Activated naive CD4-positive, alpha-beta T cell treated with anti-CD3 and anti-CD28 coated beads, Interleukin-2, amount 50 U/mL, for 72 hours (primary cell): ENCODE data around the gene ADGB. TPM values are rescaled to one million over a fixed set of nuclear protein-coding genes. Genes with fewer than 3 reads are reported as not detected.

ENCODE experiments used
- ATAC-seq, 2 donors: fragments of 150-1000 bp; cut with Tn5 transposase; 2 replicates each; pipeline ENCODE4 v1.10.0; 2021; ENCODE audit warnings: mild to moderate bottlenecking in 2 of 2, moderate library complexity in 2 of 2
- DNase-seq, 2 donors: peaks; one replicate each; pipeline ENCODE4 v3.0.0; 2021 to 2022; ENCODE audit warnings: low spot score in 2 of 2
- H3K27ac Mint-ChIP-seq, 2 donors: one replicate each; pipeline ENCODE4 v1.8.0; 2022; ENCODE audit warnings: mild to moderate bottlenecking in 2 of 2, mixed read lengths in 2 of 2
- H3K36me3 Mint-ChIP-seq, 2 donors: one replicate each; pipeline ENCODE4 v1.8.0; 2022; ENCODE audit warnings: mixed read lengths in 2 of 2
- H3K9me3 Mint-ChIP-seq, 2 donors: one replicate each; pipeline ENCODE4 v1.8.0; 2022; ENCODE audit warnings: mixed read lengths in 2 of 2
- total RNA-seq, 2 donors: library from RNA; stranded (reverse); gene quantifications; one replicate each; pipeline ENCODE4 v1.2.3, GENCODE V29; 2022

ADGB gene
- total RNA-seq, 2 donors from 2014 or later = not detected

DNA sequence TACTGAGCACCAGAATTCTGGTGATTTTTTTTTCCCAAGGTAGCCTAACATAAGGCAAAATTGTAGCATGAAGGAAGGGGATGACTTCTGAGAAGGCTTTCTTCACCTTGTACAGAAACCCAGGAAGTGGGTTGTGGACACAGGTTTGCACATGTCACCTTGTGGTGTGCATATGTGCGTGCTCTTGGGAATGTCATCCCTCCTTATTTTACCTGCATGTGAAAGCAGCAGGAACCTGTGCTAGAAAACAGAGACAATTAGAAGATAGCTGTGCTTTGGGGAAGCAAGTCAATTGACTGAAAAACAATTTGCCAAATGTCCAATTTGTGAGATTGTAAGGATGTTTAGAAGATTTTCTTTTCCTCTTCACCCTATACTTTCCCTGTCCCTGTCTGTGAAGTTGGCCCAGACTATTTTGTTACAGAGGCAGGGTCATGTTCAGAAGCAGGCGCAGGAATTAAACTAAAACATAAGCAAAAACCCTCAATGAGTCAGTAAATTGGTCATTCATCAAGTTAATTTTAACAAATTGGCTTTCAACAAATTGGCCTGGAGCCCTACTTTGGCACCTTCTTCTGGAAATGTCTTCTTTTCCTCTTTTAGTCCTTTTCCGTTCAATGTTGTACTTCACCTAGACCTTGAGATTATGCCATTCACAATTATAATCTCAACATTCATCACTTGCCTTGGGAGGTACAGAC is 261.2 kb downstream of the ADGB start:
- Mint-ChIP-seq H3K36me3 (no peaks in the 10 kb centered on the region), H3K9me3 (no peaks in the 10 kb centered on the region), H3K27ac (no peak overlapping the region)
- DNase-seq (no peak), ATAC-seq (no peak)

DNA sequence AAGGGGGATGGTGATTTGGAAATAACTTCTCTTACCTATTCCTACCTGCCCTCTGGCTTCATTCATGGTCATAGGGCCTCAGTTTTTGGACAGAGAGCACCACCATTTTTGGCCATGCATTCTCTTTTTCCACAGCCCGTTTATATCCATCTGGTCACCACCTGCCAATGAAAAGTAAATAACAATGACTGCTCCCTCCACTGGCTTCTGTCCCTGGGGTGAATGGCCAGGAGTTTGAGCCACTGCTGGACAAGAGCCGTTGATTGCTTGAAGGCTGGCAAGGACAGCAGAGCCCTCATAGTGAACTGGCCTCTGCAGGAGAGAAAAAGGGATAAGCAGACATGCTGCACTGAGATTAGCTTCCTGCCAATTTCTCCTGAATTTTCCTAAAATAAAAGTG is 261.8 kb downstream of the ADGB start:
- ATAC-seq (no peak), DNase-seq (no peak)
- H3K36me3 Mint-ChIP-seq = no peaks in the 10 kb centered on the region
- no peak overlapping the region for H3K27ac Mint-ChIP-seq
- H3K9me3 Mint-ChIP-seq = no peaks in the 10 kb centered on the region

GRCh38 chr6:146861029-146861563 is 262.3 kb downstream of the ADGB start:
- Mint-ChIP-seq H3K27ac (no peak overlapping the region), H3K9me3 (no peaks in the 10 kb centered on the region)

GRCh38 chr6:146861716-146862115 is 262.9 kb downstream of the ADGB start:
- Mint-ChIP-seq H3K27ac (no peak overlapping the region), H3K36me3 (no peaks in the 10 kb centered on the region), H3K9me3 (no peaks in the 10 kb centered on the region)
- ATAC-seq = no peak
- DNase-seq = no peak

More at GRCh38 chr6:146861029-146861563, 262.3 kb downstream of the ADGB start:
- ATAC-seq (no peak), DNase-seq (no peak)
- no peaks in the 10 kb centered on the region for H3K36me3 Mint-ChIP-seq

GRCh38 chr6:146862508-146862919 is 263.7 kb downstream of the ADGB start:
- Mint-ChIP-seq H3K9me3 (no peaks in the 10 kb centered on the region), H3K27ac (no peak overlapping the region), H3K36me3 (no peaks in the 10 kb centered on the region)
- no peak for DNase-seq
- no peak for ATAC-seq

DNA sequence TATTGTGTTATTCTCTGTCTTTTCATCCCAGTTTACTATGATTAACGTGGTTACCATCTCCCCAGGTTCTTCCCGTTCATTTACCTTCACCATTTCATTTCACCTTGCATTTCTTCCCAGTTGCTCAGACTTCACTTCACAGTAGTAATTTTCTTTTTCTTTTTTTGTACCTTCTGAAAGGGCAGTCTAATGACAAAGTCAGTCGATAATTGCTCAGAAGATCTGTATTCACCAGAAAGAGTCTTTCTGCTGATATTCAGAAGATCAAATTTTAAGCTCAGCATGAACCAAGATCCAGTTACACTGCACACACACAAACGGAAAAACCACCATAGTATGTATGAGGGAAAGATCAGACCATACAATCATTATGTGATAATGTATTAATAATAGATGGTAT is 265.5 kb downstream of the ADGB start:
- Mint-ChIP-seq H3K9me3 (no peaks in the 10 kb centered on the region), H3K36me3 (no peaks in the 10 kb centered on the region), H3K27ac (no peak overlapping the region)
- ATAC-seq (no peak), DNase-seq (no peak)

DNA sequence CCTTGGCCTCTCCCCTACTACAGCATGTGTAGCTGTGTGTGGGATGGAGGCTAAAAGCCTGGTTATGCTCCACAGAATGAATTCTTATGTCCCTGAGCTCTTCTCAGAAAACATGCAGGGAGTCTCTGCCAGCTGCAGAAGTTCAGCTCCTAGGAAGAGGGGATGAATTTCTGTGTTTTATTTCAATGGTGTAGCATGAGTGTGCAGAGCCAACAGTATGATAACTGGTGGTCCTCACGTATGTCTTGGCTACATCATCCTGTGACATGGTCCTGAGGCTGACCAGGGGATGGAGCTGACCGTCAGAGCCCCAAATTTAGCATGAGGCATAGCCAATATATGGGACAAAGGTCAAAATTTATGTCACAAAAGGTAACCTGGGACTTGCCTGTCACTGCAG is 266.1 kb downstream of the ADGB start:
- ATAC-seq (no peak), DNase-seq (no peak)
- Mint-ChIP-seq H3K36me3 (no peaks in the 10 kb centered on the region), H3K9me3 (no peaks in the 10 kb centered on the region), H3K27ac (no peak overlapping the region)

Other genes starting within 250 kb of the ADGB start
- under 1 TPM; 0.47 to 0.50 TPM for gene RAB32, start 55.1 kb upstream of the ADGB start, total RNA-seq